Ovary (tissue), 9 donors: ENCODE results near the gene MORN4. TPM values are rescaled to one million over a fixed set of nuclear protein-coding genes. Genes with fewer than 3 reads are reported as not detected.

ENCODE experiments used
- DNase-seq, 5 donors: peaks; one replicate each; pipeline ENCODE4 v3.0.0-alpha.2; 2019 to 2020
- H3K27ac ChIP-seq, 2 donors: fragments of 200-600 bp; one replicate each; pipeline versions ENCODE4 v1.5.1 to v1.8.0; 2019 to 2022
- H3K27me3 ChIP-seq: fragments of 200-600 bp; one replicate; pipeline ENCODE4 v1.8.0; 2022
- H3K36me3 ChIP-seq: fragments of 200-600 bp; sonication (generic); one replicate; pipeline ENCODE4 v1.5.1; 2019
- H3K4me1 ChIP-seq: one replicate; pipeline ENCODE4 v1.8.1; 2013; ENCODE audit warnings: mild to moderate bottlenecking, moderate library complexity; ENCODE audit not compliant: insufficient read depth
- H3K4me3 ChIP-seq: fragments of 200-600 bp; sonication (generic); one replicate; pipeline ENCODE4 v1.5.1; 2017
- H3K9me3 ChIP-seq, 2 donors: fragments of 200-600 bp in 1 of 2; sonication (generic) in 1 of 2; one replicate each; pipeline versions ENCODE4 v1.5.1 to v1.8.1; 2013 to 2019; ENCODE audit warnings: mild to moderate bottlenecking in 1 of 2, moderate library complexity in 1 of 2
- EP300 ChIP-seq: sonication (generic); formaldehyde crosslinking; IDR thresholded peaks from one replicate; pipeline ENCODE4 v1.6.1; 2017; ENCODE audit warnings: antibody characterized with exemption
- POLR2A ChIP-seq: fragments of 450-650 bp; IDR thresholded peaks from one replicate; pipeline ENCODE4 v1.6.1; 2017; ENCODE audit warnings: antibody characterized with exemption, mild to moderate bottlenecking, moderate library complexity
- WGBS, 3 donors: extraction: QIAGEN DNeasy Blood & Tissue Kit in 1 of 3; methylation state at CpG; one replicate each; pipeline versions ENCODE4 v1.1.5 to v1.1.7; 2013 to 2017; 5-methylcytosine and 5-hydroxymethylcytosine counted together
- intact Hi-C, 4 donors: fragments of 100-400 bp; cut with DNase I; formaldehyde crosslinking; loops; one replicate each; pipeline versions ENCODE4 v1.11.0 to v1.15.1; 2022 to 2023
- polyA plus RNA-seq, 2 donors: library from polyadenylated mRNA; stranded (reverse); fragments of 200-250 nt in 1 of 2; fragments of 350-450 nt in 1 of 2; fragmentation: Illumina TruSeq in 1 of 2; extraction: RNeasy Lipid Tissue Mini Kit (QIAGEN cat#74804) in 1 of 2; gene quantifications; one replicate each; pipeline ENCODE4 v1.2.3, GENCODE V29; 2013 to 2014
- total RNA-seq, 7 donors: library from RNA; depleted of rRNA in 2 of 7; stranded (reverse); fragments of >200 nt in 2 of 7; fragmentation: NEBNext Ultra II Directional in 3 of 7; extraction: Animal tissue kit (Norgen Biotek cat#: 25700) in 3 of 7; gene quantifications; one replicate each; pipeline versions ENCODE4 v1.1.0 to v1.2.4, GENCODE V29; 2016 to 2023
- TF ChIP-seq, protein P1 (sequence below), 3 donors: fragments of 450-650 bp in 2 of 3; fragments of 200-600 bp in 1 of 3; IDR thresholded peaks; one replicate each; pipeline versions ENCODE4 v1.5.1 to v1.8.0; 2016 to 2022; ENCODE audit warnings: antibody characterized with exemption in 3 of 3, mild to moderate bottlenecking in 1 of 3
- donor health status: DM: no; HTN: no; CAD: no; lungs with moderate emphysema.
- donor health status: DM: no; HTN: no; CAD: no.
- donor health status: Bipolar disorder and iron deficiency.
- donor health status: DM: yes; HTN: yes; CAD: no.
- donor health status: DM: no; HTN: no; CAD: no.
- donor health status: DM: yes; HTN: yes; CAD: no.

The MORN4 gene
- total and polyA plus RNA-seq, 9 donors = 6.6 to 17.7 (median 11.5) TPM

DNA sequence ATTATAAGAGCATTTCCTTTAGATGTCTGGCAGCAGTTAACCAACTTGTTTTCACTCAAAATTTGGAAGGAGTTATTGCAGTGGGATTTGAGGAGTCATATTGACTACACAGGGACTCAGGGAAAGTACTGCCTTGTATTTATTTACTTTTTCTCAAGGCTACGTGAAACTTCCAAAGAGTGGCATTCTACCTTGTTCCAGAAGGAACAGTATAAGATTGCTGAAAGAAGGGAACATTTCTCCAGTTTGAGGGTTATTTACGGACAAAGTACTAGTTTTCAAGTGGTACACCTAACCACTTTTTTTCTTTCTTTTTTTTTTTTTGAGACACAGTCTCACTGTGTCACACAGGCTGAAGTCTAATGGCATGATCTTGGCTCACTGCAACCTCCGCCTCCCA is 5.1 kb downstream of the MORN4 start:
- no peak overlapping the region for H3K27ac ChIP-seq
- no peak for DNase-seq
- H3K27me3 ChIP-seq = no peaks in the 10 kb centered on the region
- H3K4me3 ChIP-seq = no peak overlapping the region
- no peaks in the 10 kb centered on the region for H3K4me1 ChIP-seq
- TF ChIP-seq, protein P1, sequence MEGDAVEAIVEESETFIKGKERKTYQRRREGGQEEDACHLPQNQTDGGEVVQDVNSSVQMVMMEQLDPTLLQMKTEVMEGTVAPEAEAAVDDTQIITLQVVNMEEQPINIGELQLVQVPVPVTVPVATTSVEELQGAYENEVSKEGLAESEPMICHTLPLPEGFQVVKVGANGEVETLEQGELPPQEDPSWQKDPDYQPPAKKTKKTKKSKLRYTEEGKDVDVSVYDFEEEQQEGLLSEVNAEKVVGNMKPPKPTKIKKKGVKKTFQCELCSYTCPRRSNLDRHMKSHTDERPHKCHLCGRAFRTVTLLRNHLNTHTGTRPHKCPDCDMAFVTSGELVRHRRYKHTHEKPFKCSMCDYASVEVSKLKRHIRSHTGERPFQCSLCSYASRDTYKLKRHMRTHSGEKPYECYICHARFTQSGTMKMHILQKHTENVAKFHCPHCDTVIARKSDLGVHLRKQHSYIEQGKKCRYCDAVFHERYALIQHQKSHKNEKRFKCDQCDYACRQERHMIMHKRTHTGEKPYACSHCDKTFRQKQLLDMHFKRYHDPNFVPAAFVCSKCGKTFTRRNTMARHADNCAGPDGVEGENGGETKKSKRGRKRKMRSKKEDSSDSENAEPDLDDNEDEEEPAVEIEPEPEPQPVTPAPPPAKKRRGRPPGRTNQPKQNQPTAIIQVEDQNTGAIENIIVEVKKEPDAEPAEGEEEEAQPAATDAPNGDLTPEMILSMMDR (IDR thresholded peaks at IDR 0.05) = no peak
- TF ChIP-seq EP300 (no peak), POLR2A (no peak)
- WGBS, 3 donors = 65 to 72% (median 71%) methylated on average over 3 of the region's 3 CpGs
- intact Hi-C loops = no loop called here
- no peaks in the 10 kb centered on the region for H3K36me3 ChIP-seq
- H3K9me3 ChIP-seq = no peaks in the 10 kb centered on the region

DNA sequence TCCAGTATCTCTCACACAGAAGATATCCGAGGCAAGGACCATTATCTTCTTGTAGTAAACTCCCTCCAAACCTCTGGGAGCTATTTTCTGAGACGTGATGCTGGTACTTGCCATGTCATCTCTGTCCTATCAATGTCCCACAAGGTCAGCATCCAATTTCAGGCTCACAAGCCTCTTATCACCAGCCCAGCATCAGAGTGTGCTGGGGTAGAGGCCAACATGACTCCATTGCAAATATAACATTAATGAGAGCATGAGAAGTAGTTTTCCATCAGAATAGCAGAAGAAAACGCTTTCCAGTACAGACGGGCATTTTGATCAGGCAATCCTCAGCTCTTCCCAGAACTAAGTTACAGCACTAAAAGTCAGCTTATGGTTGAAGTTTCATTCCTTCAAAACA is 5.6 kb downstream of the MORN4 start:
- Histone ChIP-seq H3K27ac (no peak overlapping the region), H3K4me1 (no peaks in the 10 kb centered on the region), H3K36me3 (no peaks in the 10 kb centered on the region), H3K9me3 (no peaks in the 10 kb centered on the region), H3K27me3 (no peaks in the 10 kb centered on the region), H3K4me3 (no peak overlapping the region)
- DNase-seq = no peak
- intact Hi-C loops = no loop called here
- TF ChIP-seq, protein P1 (IDR thresholded peaks at IDR 0.05) = no peak
- 52 to 64% (median 53%) methylated on average over 4 of the region's 4 CpGs for WGBS, 3 donors

DNA sequence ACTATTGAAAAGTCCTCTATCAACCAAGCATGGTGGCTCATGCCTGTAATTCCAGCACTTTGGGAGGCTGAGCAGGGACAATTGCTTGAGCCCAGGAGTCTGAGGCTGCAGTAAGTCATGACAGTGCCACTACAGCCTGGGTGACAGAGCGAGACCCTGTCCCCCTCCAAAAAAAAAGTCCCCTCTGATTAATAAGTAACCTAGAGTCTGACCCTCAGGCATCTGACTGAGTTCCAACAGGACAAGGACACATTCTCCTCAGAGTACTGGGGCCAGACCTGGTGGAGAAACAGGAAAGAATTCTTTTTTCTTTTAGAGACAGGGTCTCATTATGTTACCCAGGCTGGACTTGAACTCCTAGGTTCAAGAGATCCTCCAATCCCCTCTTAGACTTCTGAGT is 10.0 kb downstream of the MORN4 start:
- TF ChIP-seq EP300 = no peak
- 89 to 100% (median 96%) methylated on average over 1 of the region's 1 CpG for WGBS, 3 donors
- H3K36me3 ChIP-seq = no peaks in the 10 kb centered on the region
- H3K4me1 ChIP-seq = no peaks in the 10 kb centered on the region
- H3K27ac ChIP-seq = no peak overlapping the region
- no peaks in the 10 kb centered on the region for H3K27me3 ChIP-seq
- intact Hi-C loops = no loop called here
- H3K4me3 ChIP-seq = no peak overlapping the region
- no peak for DNase-seq
- no peaks in the 10 kb centered on the region for H3K9me3 ChIP-seq

DNA sequence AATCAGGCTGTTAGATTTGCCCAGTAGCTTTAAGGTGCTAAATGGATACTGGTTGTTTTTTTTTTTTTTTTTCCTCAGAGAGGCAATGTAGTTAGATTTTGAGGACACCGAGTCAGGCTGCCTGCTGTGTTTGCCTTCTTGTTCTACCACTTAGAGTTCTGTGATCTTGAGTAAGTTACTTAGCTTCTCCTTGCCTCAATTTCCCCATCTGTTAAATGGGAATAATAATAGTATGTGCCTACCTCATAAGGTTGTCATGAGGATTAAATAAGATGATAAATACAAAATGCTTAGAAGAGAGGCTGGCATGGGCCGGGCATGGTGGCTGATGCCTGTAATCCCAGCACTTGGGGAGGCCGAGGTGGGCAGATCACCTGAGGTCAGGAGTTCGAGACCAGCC is 14.6 kb downstream of the MORN4 start:
- no peaks in the 10 kb centered on the region for H3K9me3 ChIP-seq
- no peaks in the 10 kb centered on the region for H3K4me1 ChIP-seq
- H3K27me3 ChIP-seq = no peaks in the 10 kb centered on the region
- no peak overlapping the region for H3K27ac ChIP-seq
- WGBS, 3 donors = 89 to 96% (median 91%) methylated on average over 4 of the region's 4 CpGs
- H3K36me3 ChIP-seq = no peaks in the 10 kb centered on the region
- TF ChIP-seq, protein P1 (IDR thresholded peaks at IDR 0.05) = no peak
- TF ChIP-seq EP300 = no peak
- TF ChIP-seq POLR2A = no peak
- intact Hi-C loops = loop anchor here in 1 of 4 donors (10.0 kb wide), 1 partner anchor 214 kb away; the partner anchor contains the start of gene RRP12
- no peak overlapping the region for H3K4me3 ChIP-seq
- DNase-seq = no peak

DNA sequence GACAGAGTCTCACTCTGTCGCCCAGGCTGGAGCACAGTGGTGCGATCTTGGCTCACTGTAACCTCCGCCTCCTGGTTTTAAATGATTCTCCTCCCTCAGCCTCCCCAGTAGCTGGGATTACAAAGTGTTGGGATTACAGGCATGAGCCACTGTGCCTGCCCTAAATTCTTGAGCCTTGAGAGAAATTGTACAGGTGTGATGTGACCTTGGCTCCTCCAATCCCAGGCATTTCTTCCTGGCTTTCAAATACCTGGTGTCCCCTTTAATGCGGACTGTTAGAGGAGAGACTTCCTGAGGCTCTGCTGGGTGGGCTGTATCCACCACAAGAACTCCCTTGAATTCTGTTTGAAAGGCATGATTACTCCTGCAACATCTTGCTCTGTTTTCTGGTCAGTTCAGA is 15.0 kb downstream of the MORN4 start:
- Histone ChIP-seq H3K4me1 (no peaks in the 10 kb centered on the region), H3K4me3 (no peak overlapping the region), H3K27ac (no peak overlapping the region), H3K27me3 (no peaks in the 10 kb centered on the region), H3K36me3 (no peaks in the 10 kb centered on the region), H3K9me3 (no peaks in the 10 kb centered on the region)
- DNase-seq = no peak
- WGBS, 3 donors = 87 to 96% (median 93%) methylated on average over 4 of the region's 4 CpGs
- intact Hi-C loops = loop anchor here in 1 of 4 donors (10.0 kb wide), 1 partner anchor 213 kb away; the partner anchor contains the start of gene RRP12
- TF ChIP-seq, protein P1 (IDR thresholded peaks at IDR 0.05) = no peak
- no peak for TF ChIP-seq EP300
- no peak for TF ChIP-seq POLR2A
